Body of pancreas (tissue), 4 donors: ENCODE data around the gene MAST3.

ENCODE experiments used
- POLR2A ChIP-seq, 3 donors: fragments of 450-650 bp; IDR thresholded peaks; one replicate each; pipeline ENCODE4 v1.6.1; 2016; ENCODE audit warnings: antibody characterized with exemption in 3 of 3, mild to moderate bottlenecking in 2 of 3
- TF ChIP-seq, protein P1 (sequence below), 7 experiments: fragments of 450-650 bp in 4 of 7; fragments of 200-600 bp in 3 of 7; sonication (generic) in 3 of 7; IDR thresholded peaks; one replicate each; pipeline ENCODE4 v1.5.1; 2016 to 2019; ENCODE audit warnings: antibody characterized with exemption in 7 of 7

DNA sequence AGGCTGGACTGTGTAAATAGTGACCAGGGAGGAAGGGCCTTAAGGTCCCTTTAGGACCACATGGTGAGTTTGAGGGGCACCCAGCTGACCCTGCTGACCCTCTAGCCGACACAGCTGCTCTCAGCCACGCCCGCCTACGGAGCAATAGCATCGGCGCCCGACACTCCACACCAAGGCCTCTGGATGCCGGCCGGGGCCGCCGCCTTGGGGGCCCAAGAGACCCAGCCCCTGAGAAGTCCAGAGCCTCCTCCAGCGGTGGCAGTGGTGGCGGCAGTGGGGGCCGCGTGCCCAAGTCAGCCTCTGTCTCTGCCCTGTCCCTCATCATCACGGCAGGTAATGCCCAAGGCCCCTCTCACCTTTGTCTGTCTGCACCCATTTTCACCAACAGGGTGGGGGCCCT lies 46.8 kb downstream of the MAST3 start:
- no peak for TF ChIP-seq POLR2A (IDR thresholded peaks at IDR 0.05)
- TF ChIP-seq, protein P1, sequence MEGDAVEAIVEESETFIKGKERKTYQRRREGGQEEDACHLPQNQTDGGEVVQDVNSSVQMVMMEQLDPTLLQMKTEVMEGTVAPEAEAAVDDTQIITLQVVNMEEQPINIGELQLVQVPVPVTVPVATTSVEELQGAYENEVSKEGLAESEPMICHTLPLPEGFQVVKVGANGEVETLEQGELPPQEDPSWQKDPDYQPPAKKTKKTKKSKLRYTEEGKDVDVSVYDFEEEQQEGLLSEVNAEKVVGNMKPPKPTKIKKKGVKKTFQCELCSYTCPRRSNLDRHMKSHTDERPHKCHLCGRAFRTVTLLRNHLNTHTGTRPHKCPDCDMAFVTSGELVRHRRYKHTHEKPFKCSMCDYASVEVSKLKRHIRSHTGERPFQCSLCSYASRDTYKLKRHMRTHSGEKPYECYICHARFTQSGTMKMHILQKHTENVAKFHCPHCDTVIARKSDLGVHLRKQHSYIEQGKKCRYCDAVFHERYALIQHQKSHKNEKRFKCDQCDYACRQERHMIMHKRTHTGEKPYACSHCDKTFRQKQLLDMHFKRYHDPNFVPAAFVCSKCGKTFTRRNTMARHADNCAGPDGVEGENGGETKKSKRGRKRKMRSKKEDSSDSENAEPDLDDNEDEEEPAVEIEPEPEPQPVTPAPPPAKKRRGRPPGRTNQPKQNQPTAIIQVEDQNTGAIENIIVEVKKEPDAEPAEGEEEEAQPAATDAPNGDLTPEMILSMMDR (IDR thresholded peaks at IDR 0.05) = no peak
